H1 (cell line): ENCODE data around the gene COX7A1.
"Not testable (repeated sequence)": the region's sequence is repeated elsewhere in the genome, so short reads cannot be mapped to it uniquely, and the experiment has no call there.

Experiments used
- CBX5 ChIP-seq: fragments of 300-800, 300-1000 bp; sonication (generic); IDR thresholded peaks from 2 replicates; pipeline ENCODE4 v1.7.1; 2016; ENCODE audit warnings: antibody characterized with exemption, low read length, low read depth
- CHD7 ChIP-seq: fragments of 300-600 bp; sonication (generic); IDR thresholded peaks from 2 replicates; pipeline ENCODE4 v1.7.1; 2012; ENCODE audit warnings: low read length, moderate library complexity, mild to moderate bottlenecking, inconsistent platforms; ENCODE audit not compliant: insufficient replicate concordance
- CREB1 ChIP-seq: IDR thresholded peaks from 2 replicates; pipeline ENCODE4 v1.6.1; 2012; ENCODE audit warnings: inconsistent platforms
- CTCF ChIP-seq, 3 experiments: IDR thresholded peaks; 1 replicate in 2 of 3; 2 replicates in 1 of 3; pipeline versions ENCODE4 v1.5.1 to v1.6.1; 2011; ENCODE audit warnings: low read length in 3 of 3, mild to moderate bottlenecking in 3 of 3, inconsistent platforms in 2 of 3, low read depth in 1 of 3, moderate library complexity in 1 of 3; ENCODE audit not compliant: insufficient read depth in 1 of 3; ENCODE audit errors: control extremely low read depth in 1 of 3
- GABPA ChIP-seq: IDR thresholded peaks from 2 replicates; pipeline ENCODE4 v1.6.1; 2011; ENCODE audit warnings: mild to moderate bottlenecking, low read length, moderate library complexity, borderline replicate concordance; ENCODE audit not compliant: insufficient read depth
- HDAC2 ChIP-seq, 2 experiments: fragments of 300-600 bp in 1 of 2; sonication (generic) in 1 of 2; IDR thresholded peaks; 2 replicates each; pipeline ENCODE4 v1.6.1; 2011 to 2012; ENCODE audit warnings: low read depth in 2 of 2, low read length in 2 of 2, mild to moderate bottlenecking in 2 of 2, moderate library complexity in 2 of 2, borderline replicate concordance in 1 of 2, inconsistent platforms in 1 of 2
- JUN ChIP-seq: IDR thresholded peaks from 2 replicates; pipeline ENCODE4 v1.6.1; 2011; ENCODE audit warnings: low read depth, mild to moderate bottlenecking, improper control_type of control experiment, low read length
- POLR2A ChIP-seq, 2 experiments: IDR thresholded peaks; 1 replicate in 1 of 2; 2 replicates in 1 of 2; pipeline ENCODE4 v1.6.1; 2011; ENCODE audit warnings: low read depth in 2 of 2, low read length in 2 of 2, mild to moderate bottlenecking in 2 of 2; ENCODE audit errors: control extremely low read depth in 1 of 2
- RAD21 ChIP-seq, 2 experiments: IDR thresholded peaks in 1 of 2; conservative IDR thresholded peaks in 1 of 2; 2 replicates each; pipeline ENCODE4 v1.6.1; 2011; ENCODE audit warnings: low read depth in 2 of 2, low read length in 2 of 2, improper control_type of control experiment in 1 of 2, inconsistent platforms in 1 of 2, mild to moderate bottlenecking in 1 of 2, moderate library complexity in 1 of 2
- SRF ChIP-seq: IDR thresholded peaks from 2 replicates; pipeline ENCODE4 v1.6.1; 2011; ENCODE audit warnings: mild to moderate bottlenecking, low read depth, low read length, moderate library complexity
- SUZ12 ChIP-seq: fragments of 200-600 bp; sonication (generic); IDR thresholded peaks from 2 replicates; pipeline ENCODE4 v1.6.1; 2012; ENCODE audit warnings: mild to moderate bottlenecking, inconsistent platforms, low read length, moderate library complexity, mixed read lengths
- TAF1 ChIP-seq: IDR thresholded peaks from 2 replicates; pipeline ENCODE4 v1.6.1; 2011; ENCODE audit warnings: mild to moderate bottlenecking, low read depth, low read length
- TBP ChIP-seq: IDR thresholded peaks from 2 replicates; pipeline ENCODE4 v1.6.1; 2011; ENCODE audit warnings: low read depth, low read length, improper control_type of control experiment

- TF ChIP-seq CREB1; CBX5; POLR2A (IDR thresholded peaks at IDR 0.05; ENCODE audit: control extremely low read depth in 1 of 2, low read depth in 2 of 2, low read length in 2 of 2); CHD7; GABPA; HDAC2 (IDR thresholded peaks at IDR 0.05; ENCODE audit: borderline replicate concordance in 1 of 2, low read depth in 2 of 2, low read length in 2 of 2); CTCF (IDR thresholded peaks at IDR 0.05; ENCODE audit: control extremely low read depth in 1 of 3, insufficient read depth in 1 of 3, low read depth in 1 of 3, low read length in 3 of 3); SUZ12; SRF; TAF1; TBP; JUN; RAD21 (IDR thresholded peaks at IDR 0.05 in 1 of 2, conservative IDR thresholded peaks at IDR 0.05 in 1 of 2; ENCODE audit: low read depth in 2 of 2, low read length in 2 of 2): not testable (repeated sequence)
These were observed 34.5 kb upstream of the COX7A1 start for GRCh38 chr19:36186722-36187121.
